Psoas muscle (tissue), 8 donors: ENCODE measurements around the gene DDX39B. TPM values are rescaled to one million over a fixed set of nuclear protein-coding genes. Genes with fewer than 3 reads are reported as not detected.
"Not testable (repeated sequence)": the region's sequence is repeated elsewhere in the genome, so short reads cannot be mapped to it uniquely, and the experiment has no call there.

Experiments used
- ATAC-seq, 4 donors: fragments of 200-7000 bp; cut with Tn5 transposase; one replicate each; pipeline ENCODE4 v1.9.1; 2020; ENCODE audit warnings: moderate library complexity in 3 of 4, mild to moderate bottlenecking in 2 of 4
- DNase-seq, 2 donors: peaks; one replicate each; pipeline ENCODE4 v3.0.0-alpha.2; 2020
- H3K27ac ChIP-seq: fragments of 200-600 bp; one replicate; pipeline ENCODE4 v1.8.0; 2022
- H3K27me3 ChIP-seq, 3 donors: fragments of 200-600 bp in 1 of 3; one replicate each; pipeline versions ENCODE4 v1.6.1 to v1.8.0; 2013 to 2022; ENCODE audit warnings: low read length in 2 of 3, mild to moderate bottlenecking in 2 of 3, moderate library complexity in 1 of 3; ENCODE audit not compliant: insufficient read depth in 3 of 3
- H3K36me3 ChIP-seq, 2 donors: fragments of 200-600 bp in 1 of 2; one replicate each; pipeline versions ENCODE4 v1.6.1 to v1.8.0; 2013 to 2022; ENCODE audit warnings: low read depth in 1 of 2, mild to moderate bottlenecking in 1 of 2, moderate library complexity in 1 of 2; ENCODE audit not compliant: insufficient read depth in 1 of 2
- H3K4me1 ChIP-seq: fragments of 200-600 bp; one replicate; pipeline ENCODE4 v1.8.0; 2022
- H3K4me3 ChIP-seq: fragments of 200-600 bp; one replicate; pipeline ENCODE4 v1.8.0; 2022; ENCODE audit warnings: mild to moderate bottlenecking
- H3K9me3 ChIP-seq: fragments of 200-600 bp; one replicate; pipeline ENCODE4 v1.8.0; 2022
- WGBS, 3 donors: extraction: QIAGEN DNeasy Blood & Tissue Kit; methylation state at CpG; one replicate each; pipeline versions ENCODE4 v1.1.6 to v1.1.7; 2013; 5-methylcytosine and 5-hydroxymethylcytosine counted together
- intact Hi-C, 2 donors: fragments of 100-400 bp; cut with DNase I; formaldehyde crosslinking; loops; one replicate each; pipeline versions ENCODE4 v1.11.0 to v1.14.2; 2022
- polyA plus RNA-seq, 3 donors: library from polyadenylated mRNA; stranded (reverse); fragments of 200-250 nt; gene quantifications; one replicate each; pipeline ENCODE4 v1.2.3, GENCODE V29; 2013
- total RNA-seq, 4 donors: library from RNA; stranded (reverse); fragmentation: NEBNext Ultra II Directional in 2 of 4; extraction: Animal tissue kit (Norgen Biotek cat#: 25700) in 2 of 4; gene quantifications; one replicate each; pipeline versions ENCODE4 v1.2.1 to v1.2.4, GENCODE V29; 2021 to 2023
- TF ChIP-seq, protein P1 (sequence below): fragments of 200-600 bp; IDR thresholded peaks from one replicate; pipeline ENCODE4 v1.8.0; 2022; ENCODE audit warnings: antibody characterized with exemption
- donor health status: healthy with polysubstance abuse.
- donor health status: DM: no; HTN: no; CAD: no; lungs with moderate emphysema.
- donor health status: Bipolar disorder and iron deficiency.
- donor health status: healthy.
- donor health status: DM: yes; HTN: yes; CAD: no.
- donor health status: DM: no; HTN: no; CAD: no.
- donor health status: DM: no; HTN: no; CAD: no.
- donor health status: DM: yes; HTN: yes; CAD: no.

DDX39B gene
- total and polyA plus RNA-seq, 7 donors, result 128 to 186 (median 148) TPM

DNA sequence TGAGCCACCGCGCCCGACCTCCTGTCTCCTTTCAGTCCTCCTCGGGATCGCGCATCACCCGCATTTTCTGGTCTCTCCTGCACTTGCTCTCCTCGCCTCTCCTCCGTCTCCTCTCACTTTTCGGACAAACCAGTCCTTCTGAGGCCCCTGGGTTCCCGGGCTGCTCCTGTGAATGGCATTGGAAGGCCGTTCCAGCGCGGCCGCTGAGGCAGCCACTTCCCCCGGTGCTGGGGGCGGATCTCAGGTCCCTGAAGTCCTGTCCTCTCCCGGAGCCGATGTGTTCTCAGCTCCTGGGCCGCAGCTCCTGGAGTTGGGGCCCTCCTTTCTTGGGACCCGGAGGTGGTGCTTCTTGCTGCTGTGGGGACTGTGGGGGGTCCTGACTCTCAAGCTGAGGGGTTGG is 43.1 kb downstream of the DDX39B start:
- WGBS, 3 donors, result 2 to 12% (median 6%) methylated on average over 21 of the region's 21 CpGs
- peaks cover 0 to 35% (median 8%) of the 10 kb centered on the region in 3 donors for H3K27me3 ChIP-seq
- peak overlapping the region; percentile 67 for H3K4me3 ChIP-seq
- H3K4me1 ChIP-seq, result peaks cover 2% of the 10 kb centered on the region
- DNase-seq, result no peak
- H3K27ac ChIP-seq, result no peak overlapping the region
- no peak for ATAC-seq
- H3K36me3 ChIP-seq, result no peaks in the 10 kb centered on the region
- intact Hi-C loops, result loop anchor here in 1 of 2 donors (5.0 kb wide), 1 partner anchor 44 kb away; the partner anchor contains the start of gene DDX39B
- TF ChIP-seq, protein P1, sequence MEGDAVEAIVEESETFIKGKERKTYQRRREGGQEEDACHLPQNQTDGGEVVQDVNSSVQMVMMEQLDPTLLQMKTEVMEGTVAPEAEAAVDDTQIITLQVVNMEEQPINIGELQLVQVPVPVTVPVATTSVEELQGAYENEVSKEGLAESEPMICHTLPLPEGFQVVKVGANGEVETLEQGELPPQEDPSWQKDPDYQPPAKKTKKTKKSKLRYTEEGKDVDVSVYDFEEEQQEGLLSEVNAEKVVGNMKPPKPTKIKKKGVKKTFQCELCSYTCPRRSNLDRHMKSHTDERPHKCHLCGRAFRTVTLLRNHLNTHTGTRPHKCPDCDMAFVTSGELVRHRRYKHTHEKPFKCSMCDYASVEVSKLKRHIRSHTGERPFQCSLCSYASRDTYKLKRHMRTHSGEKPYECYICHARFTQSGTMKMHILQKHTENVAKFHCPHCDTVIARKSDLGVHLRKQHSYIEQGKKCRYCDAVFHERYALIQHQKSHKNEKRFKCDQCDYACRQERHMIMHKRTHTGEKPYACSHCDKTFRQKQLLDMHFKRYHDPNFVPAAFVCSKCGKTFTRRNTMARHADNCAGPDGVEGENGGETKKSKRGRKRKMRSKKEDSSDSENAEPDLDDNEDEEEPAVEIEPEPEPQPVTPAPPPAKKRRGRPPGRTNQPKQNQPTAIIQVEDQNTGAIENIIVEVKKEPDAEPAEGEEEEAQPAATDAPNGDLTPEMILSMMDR, result no peak
- H3K9me3 ChIP-seq, result peaks cover 4% of the 10 kb centered on the region

DNA sequence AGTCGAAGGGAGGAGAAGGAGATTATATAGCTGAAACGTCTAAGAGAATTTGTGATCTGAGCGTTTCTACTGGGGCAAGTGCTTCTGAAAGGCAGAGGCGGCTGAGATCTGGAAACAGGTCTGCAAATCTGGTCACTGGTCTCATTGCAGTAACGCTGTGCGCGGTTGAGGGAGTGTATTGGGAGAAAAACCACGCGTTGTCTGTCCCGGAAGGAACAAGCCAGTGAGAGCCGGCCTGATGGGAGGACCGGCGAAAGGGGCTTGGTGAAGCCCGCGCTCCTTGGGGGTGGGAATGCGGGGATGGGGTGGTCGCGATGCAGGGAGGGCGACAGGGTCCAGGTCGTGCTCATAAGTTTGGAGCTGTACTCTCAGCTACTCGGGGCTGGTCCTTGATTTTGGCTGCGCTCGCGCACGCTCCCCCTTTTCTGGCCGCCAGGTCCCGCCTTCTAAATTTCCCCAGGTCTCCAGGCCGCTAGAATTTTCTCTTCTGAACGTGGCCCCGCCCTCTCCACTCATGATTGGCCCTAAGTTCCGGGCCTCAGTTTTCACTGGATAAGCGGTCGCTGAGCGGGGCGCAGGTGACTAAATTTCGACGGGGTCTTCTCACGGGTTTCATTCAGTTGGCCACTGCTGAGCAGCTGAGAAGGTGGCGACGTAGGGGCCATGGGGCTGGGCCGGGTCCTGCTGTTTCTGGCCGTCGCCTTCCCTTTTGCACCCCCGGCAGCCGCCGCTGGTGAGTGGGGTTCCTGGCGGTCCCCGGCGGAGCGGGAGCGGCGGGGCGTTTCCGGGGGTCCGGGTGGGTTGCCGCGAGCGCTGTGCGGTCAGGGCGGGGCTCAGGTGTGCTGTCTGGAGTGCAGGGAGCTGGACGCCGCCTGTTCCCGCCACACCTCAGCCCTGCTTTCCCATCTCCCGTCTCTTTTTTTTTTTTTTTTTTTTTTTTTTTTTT is 44.0 kb downstream of the DDX39B start, which contains the start of gene MICB:
MICB (plus strand) TSS at position 615 of the 946 bp plus-strand sequence; CDS start at position 664, 49 bp downstream.
- Histone ChIP-seq H3K4me1 (peaks cover 2% of the 10 kb centered on the region), H3K27me3 (peaks cover 0 to 43% (median 8%) of the 10 kb centered on the region in 3 donors), H3K9me3 (peaks cover 4% of the 10 kb centered on the region), H3K4me3 (peak within 1 kb of the TSS; percentile 67), H3K27ac (peak within 1 kb of the TSS; percentile 9), H3K36me3 (no peaks in the 10 kb centered on the region)
- ATAC-seq, result peak; percentile 28 to 61 (median 50)
- TF ChIP-seq, protein P1, result no peak
- intact Hi-C loops, result loop anchor here in 1 of 2 donors (5.0 kb wide), 1 partner anchor 44 kb away; the partner anchor contains the start of gene DDX39B
- DNase-seq, result peak; percentile 64 to 77
- WGBS, 3 donors, result 1 to 2% (median 1%) methylated on average over 58 to 64 of the region's 64 CpGs

DNA sequence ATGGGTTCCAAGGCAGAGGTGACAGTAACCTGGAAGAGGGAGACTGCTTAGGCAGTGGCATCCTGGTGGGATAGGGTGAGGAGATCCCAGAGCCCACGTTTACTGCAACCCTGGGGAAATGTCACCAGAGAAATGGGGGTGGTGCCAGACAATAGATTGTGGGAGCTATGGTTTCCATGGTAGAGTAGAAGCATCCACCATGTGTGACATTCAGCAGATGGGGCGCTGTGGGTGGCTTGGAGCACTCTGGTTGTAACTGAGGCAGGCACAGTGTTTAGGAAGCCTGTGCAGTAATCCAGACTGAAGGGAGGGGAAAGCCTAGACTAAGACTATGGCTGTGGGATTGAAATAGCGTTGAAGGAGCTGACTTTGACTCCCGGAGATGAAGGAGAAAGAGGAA is 45.0 kb downstream of the DDX39B start:
- H3K27me3 ChIP-seq, result peaks cover 0 to 50% (median 8%) of the 10 kb centered on the region in 3 donors
- not testable (repeated sequence) for DNase-seq, ATAC-seq, H3K27ac ChIP-seq, H3K4me3 ChIP-seq, H3K9me3 ChIP-seq, H3K4me1 ChIP-seq, H3K36me3 ChIP-seq
- 33 to 63% (median 60%) methylated on average over 4 of the region's 4 CpGs for WGBS, 3 donors
- intact Hi-C loops, result loop anchor here in 1 of 2 donors (5.0 kb wide), 1 partner anchor 45 kb away; the partner anchor contains the start of gene DDX39B

DNA sequence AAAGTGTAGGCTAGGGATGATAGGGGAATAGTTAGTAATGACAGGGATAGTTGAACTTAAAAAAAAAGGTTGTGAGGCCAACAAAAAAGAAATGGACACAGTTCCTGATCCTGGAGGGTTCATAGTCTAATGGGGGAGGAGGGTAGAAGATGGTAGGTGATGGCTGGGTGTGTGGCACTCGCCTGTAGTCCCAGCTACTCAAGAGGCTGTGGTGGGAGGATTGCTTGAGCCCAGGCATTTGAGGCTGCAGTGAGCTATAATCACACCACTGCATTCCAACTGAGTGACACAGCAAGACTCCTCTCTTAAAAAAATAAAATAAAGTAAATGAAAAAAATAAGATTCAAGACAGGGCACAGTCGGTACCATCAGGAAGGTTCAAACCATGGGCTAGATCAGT is 46.2 kb downstream of the DDX39B start:
- 72 to 81% (median 79%) methylated on average over 2 of the region's 2 CpGs for WGBS, 3 donors
- Histone ChIP-seq H3K4me1 (peaks cover 2% of the 10 kb centered on the region), H3K4me3 (peak overlapping the region; percentile 67), H3K9me3 (no peaks in the 10 kb centered on the region), H3K27me3 (peaks cover 0 to 46% (median 8%) of the 10 kb centered on the region in 3 donors), H3K36me3 (no peaks in the 10 kb centered on the region), H3K27ac (no peak overlapping the region)
- TF ChIP-seq, protein P1, result no peak
- DNase-seq (no peak), ATAC-seq (no peak)
- intact Hi-C loops, result loop anchor here in 1 of 2 donors (5.0 kb wide), 1 partner anchor 47 kb away; the partner anchor contains the start of gene DDX39B
